IMR-90 (cell line): ENCODE data around the gene DBH. TPM values are rescaled to one million over a fixed set of nuclear protein-coding genes. Genes with fewer than 3 reads are reported as not detected.

ENCODE experiments used
- ATAC-seq: fragments of 200-7000 bp; cut with Tn5 transposase; 2 replicates; pipeline ENCODE4 v1.9.1; 2020; ENCODE audit warnings: low read depth, mild to moderate bottlenecking, moderate library complexity
- BruUV-seq: library from RNA; stranded (reverse); fragments of 400-500 nt; replicated peaks from 2 replicates; lab custom pipeline; 2021; lab: Mats Ljungman, UMichigan
- CTCF ChIA-PET: fragments of 300-600 bp; formaldehyde crosslinking; extraction: SDS; loops from one replicate; lab custom pipeline; 2021; ENCODE audit warnings: antibody characterized with exemption; lab: Yijun Ruan, JAX
- POLR2A ChIA-PET: fragments of 300-600 bp; sonication (Branson Sonifier 250); formaldehyde crosslinking; loops from one replicate; lab custom pipeline; 2022; ENCODE audit warnings: antibody characterized with exemption; ENCODE audit not compliant: unreplicated experiment; lab: Charles Lee
- DNase-seq: peaks from one replicate; pipeline ENCODE4 v3.0.0; 2013
- H2AFZ ChIP-seq: replicated peaks from 2 replicates; pipeline ENCODE3; 2013; ENCODE audit warnings: low read length, mild to moderate bottlenecking; ENCODE audit not compliant: poor library complexity
- H2AK5ac ChIP-seq: 2 replicates; pipeline ENCODE4 v1.6.1; 2013; ENCODE audit warnings: low read depth, low read length, inconsistent platforms
- H2AK9ac ChIP-seq: replicated peaks from 2 replicates; pipeline ENCODE3; 2013; ENCODE audit warnings: mild to moderate bottlenecking, low read depth, low read length, moderate library complexity; ENCODE audit not compliant: poor library complexity
- H2BK120ac ChIP-seq: 2 replicates; pipeline ENCODE4 v1.6.1; 2013; ENCODE audit warnings: low read depth, low read length, inconsistent platforms
- H2BK15ac ChIP-seq: 3 replicates; pipeline ENCODE4 v1.6.1; 2013; ENCODE audit warnings: low read depth, low read length, inconsistent platforms
- H2BK20ac ChIP-seq: 2 replicates; pipeline ENCODE4 v1.6.1; 2013; ENCODE audit warnings: low read depth, mild to moderate bottlenecking, inconsistent platforms, low read length, moderate library complexity
- H2BK5ac ChIP-seq: 2 replicates; pipeline ENCODE4 v1.6.1; 2013; ENCODE audit warnings: mild to moderate bottlenecking, low read depth, low read length, inconsistent platforms; ENCODE audit not compliant: poor library complexity, severe bottlenecking
- H3K14ac ChIP-seq: replicated peaks from 2 replicates; pipeline ENCODE4 v1.6.1; 2013; ENCODE audit warnings: low read depth, low read length, inconsistent platforms
- H3K18ac ChIP-seq: 2 replicates; pipeline ENCODE4 v1.6.1; 2013; ENCODE audit warnings: low read depth, low read length, control low read depth
- H3K23ac ChIP-seq: 2 replicates; pipeline ENCODE4 v1.6.1; 2013; ENCODE audit warnings: low read depth, low read length, inconsistent platforms
- H3K27ac ChIP-seq: 2 replicates; pipeline ENCODE4 v1.5.1; 2013; ENCODE audit warnings: mild to moderate bottlenecking, control low read depth, low read length; ENCODE audit not compliant: insufficient read depth
- H3K27me3 ChIP-seq: 2 replicates; pipeline ENCODE4 v1.6.1; 2013; ENCODE audit warnings: low read length; ENCODE audit not compliant: control insufficient read depth, insufficient read depth
- H3K36me3 ChIP-seq: 2 replicates; pipeline ENCODE4 v1.6.1; 2013; ENCODE audit warnings: low read length, mixed read lengths; ENCODE audit not compliant: control insufficient read depth, insufficient read depth
- H3K4ac ChIP-seq: 2 replicates; pipeline ENCODE4 v1.6.1; 2013; ENCODE audit warnings: low read depth, low read length, inconsistent platforms
- H3K4me1 ChIP-seq: 2 replicates; pipeline ENCODE4 v1.6.1; 2013; ENCODE audit warnings: low read length, mixed read lengths; ENCODE audit not compliant: control insufficient read depth, insufficient read depth
- H3K4me2 ChIP-seq: 2 replicates; pipeline ENCODE4 v1.6.1; 2013; ENCODE audit warnings: low read depth, mild to moderate bottlenecking, control low read depth, low read length, moderate library complexity
- H3K4me3 ChIP-seq: 2 replicates; pipeline ENCODE4 v1.5.1; 2013; ENCODE audit warnings: low read depth, mild to moderate bottlenecking, control low read depth, low read length, moderate library complexity; ENCODE audit not compliant: insufficient read depth
- H3K56ac ChIP-seq: 2 replicates; pipeline ENCODE4 v1.6.1; 2013; ENCODE audit warnings: low read length, inconsistent platforms; ENCODE audit not compliant: insufficient read depth; ENCODE audit errors: extremely low read depth
- H3K79me1 ChIP-seq, 2 experiments: 2 replicates each; pipeline ENCODE4 v1.6.1; 2013; ENCODE audit warnings: low read length in 2 of 2, inconsistent platforms in 1 of 2, low read depth in 1 of 2
- H3K9ac ChIP-seq: 2 replicates; pipeline ENCODE4 v1.6.1; 2013; ENCODE audit warnings: low read depth, low read length, control low read depth
- H3K9me1 ChIP-seq: 2 replicates; pipeline ENCODE4 v1.6.1; 2013; ENCODE audit warnings: low read length, inconsistent platforms; ENCODE audit not compliant: insufficient read depth
- H3K9me3 ChIP-seq: 2 replicates; pipeline ENCODE4 v1.6.1; 2013; ENCODE audit warnings: low read length; ENCODE audit not compliant: control insufficient read depth, insufficient read depth
- H4K20me1 ChIP-seq: 2 replicates; pipeline ENCODE4 v1.6.1; 2013; ENCODE audit warnings: low read length, inconsistent platforms; ENCODE audit not compliant: insufficient read depth
- H4K5ac ChIP-seq: 2 replicates; pipeline ENCODE4 v1.6.1; 2013; ENCODE audit warnings: mild to moderate bottlenecking, low read depth, low read length, control low read depth
- H4K8ac ChIP-seq, 2 experiments: 2 replicates each; pipeline ENCODE4 v1.6.1; 2013; ENCODE audit warnings: low read depth in 2 of 2, low read length in 2 of 2, control low read depth in 1 of 2, inconsistent platforms in 1 of 2
- H4K91ac ChIP-seq: 2 replicates; pipeline ENCODE4 v1.6.1; 2013; ENCODE audit warnings: low read depth, low read length, inconsistent platforms; ENCODE audit not compliant: insufficient read depth
- BHLHE40 ChIP-seq: fragments of 150-350 bp; IDR thresholded peaks from 2 replicates; pipeline ENCODE4 v1.6.1; 2016; ENCODE audit warnings: mild to moderate bottlenecking, low read depth, low read length
- CHD1 ChIP-seq: IDR thresholded peaks from 2 replicates; pipeline ENCODE4 v1.6.1; 2012; ENCODE audit warnings: low read depth, low read length, improper control_type of control experiment
- MAFK ChIP-seq: IDR thresholded peaks from 2 replicates; pipeline ENCODE4 v1.6.1; 2012; ENCODE audit warnings: low read depth, low read length, improper control_type of control experiment
- MAZ ChIP-seq: IDR thresholded peaks from 2 replicates; pipeline ENCODE4 v1.6.1; 2012; ENCODE audit warnings: low read depth, mild to moderate bottlenecking, low read length, improper control_type of control experiment, moderate library complexity, borderline replicate concordance
- MXI1 ChIP-seq: IDR thresholded peaks from 2 replicates; pipeline ENCODE4 v1.6.1; 2012; ENCODE audit warnings: low read depth, mild to moderate bottlenecking, low read length, moderate library complexity, borderline replicate concordance
- POLR2A ChIP-seq: IDR thresholded peaks from 2 replicates; pipeline ENCODE4 v1.6.1; 2012; ENCODE audit warnings: mild to moderate bottlenecking, low read depth, low read length
- RFX5 ChIP-seq: IDR thresholded peaks from 2 replicates; pipeline ENCODE4 v1.8.0; 2012; ENCODE audit warnings: low read depth, mild to moderate bottlenecking, low read length, moderate library complexity
- SMC3 ChIP-seq: fragments of 150-350 bp; IDR thresholded peaks from 2 replicates; pipeline ENCODE4 v1.6.1; 2016; ENCODE audit warnings: low read depth, mild to moderate bottlenecking, antibody characterized with exemption, low read length, moderate library complexity
- WGBS, 2 experiments: methylation state at CpG; one replicate each; pipeline versions ENCODE4 v1.1.5 to v1.1.7; 2013; ENCODE audit warnings: missing lambda C conversion rate in 2 of 2; ENCODE audit not compliant: insufficient read length in 1 of 2; ENCODE audit errors: extremely low coverage in 2 of 2; 5-methylcytosine and 5-hydroxymethylcytosine counted together
- dilution Hi-C: fragments of 300-500 bp; cut with HindIII; formaldehyde crosslinking; loops from one replicate; pipeline ENCODE4 v1.14.3; 2018; ENCODE audit warnings: low sequenced_read_pairs; ENCODE audit not compliant: unreplicated experiment
- in situ Hi-C: fragments of 300-500 bp; cut with MboI; formaldehyde crosslinking; loops from 3 replicates; pipeline ENCODE4 v1.14.3; 2019; ENCODE audit warnings: low sequenced_read_pairs, inconsistent platforms, mixed read lengths
- intact Hi-C: fragments of 100-400 bp; cut with micrococcal nuclease; formaldehyde crosslinking; loops from 2 replicates; pipeline ENCODE4 v1.10.0; 2022
- polyA plus RNA-seq, 3 experiments: library from polyadenylated mRNA; depleted of rRNA; stranded (reverse); fragments of >200 nt; gene quantifications; 2 replicates each; pipeline ENCODE4 v1.2.3, GENCODE V29; 2012; ENCODE audit warnings: low replicate concordance in 1 of 3
- total RNA-seq: library from RNA; depleted of rRNA; stranded (reverse); fragments of >200 nt; gene quantifications from 2 replicates; pipeline ENCODE4 v1.2.3, GENCODE V29; 2012
- TF ChIP-seq, protein P1 (sequence below): conservative IDR thresholded peaks from 2 replicates; pipeline ENCODE4 v1.5.1; 2012; ENCODE audit warnings: mild to moderate bottlenecking, low read depth, low read length, improper control_type of control experiment
- TF ChIP-seq, protein P2 (sequence below): fragments of 150-350 bp; IDR thresholded peaks from 2 replicates; pipeline ENCODE4 v1.6.1; 2017; ENCODE audit warnings: mild to moderate bottlenecking, antibody characterized with exemption, low read length, low read depth

The DBH gene
- total and polyA plus RNA-seq, 2 of the 4 experiments (the other 2 are of a cell fraction): not detected

DNA sequence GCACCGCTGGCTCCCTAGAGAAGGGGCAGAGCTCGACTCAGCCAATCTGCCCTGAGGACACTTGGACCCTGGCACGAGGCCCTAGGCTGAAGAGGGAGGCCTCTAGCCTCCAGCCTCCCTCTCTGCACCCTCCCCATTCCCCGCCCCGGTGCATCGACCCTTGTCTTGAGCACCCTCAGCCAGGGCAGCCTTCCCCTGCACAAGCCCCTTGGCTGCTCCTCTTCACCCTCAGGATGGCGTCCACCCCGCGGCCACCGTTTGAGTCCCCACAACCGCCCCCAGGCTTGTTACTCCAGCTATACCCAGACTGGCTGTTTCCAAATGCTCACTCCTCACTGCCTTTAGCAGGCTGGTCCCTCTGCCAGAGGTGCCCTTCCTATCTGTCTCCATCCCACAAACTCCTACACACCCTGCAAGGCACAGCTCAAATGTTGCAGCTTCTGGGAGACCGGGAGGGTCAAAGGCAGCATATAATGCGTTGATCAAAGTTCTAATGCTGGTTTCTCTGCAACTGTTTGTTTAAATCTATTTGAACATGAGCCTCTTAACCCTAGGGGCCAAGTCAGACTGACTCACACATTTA, 20.5 kb upstream of the DBH start:
- ATAC-seq: no peak
- Histone ChIP-seq H4K20me1 (no peaks in the 10 kb centered on the region), H2AK9ac (no peak overlapping the region), H3K9me1 (no peaks in the 10 kb centered on the region), H2BK20ac (no peak overlapping the region), H3K4me2 (no peak overlapping the region), H3K4me1 (no peaks in the 10 kb centered on the region), H3K4ac (no peak overlapping the region), H2AFZ (no peak overlapping the region), H3K79me1 (no peaks in the 10 kb centered on the region), H4K5ac (no peak overlapping the region), H3K4me3 (no peak overlapping the region), H2BK120ac (no peak overlapping the region), H3K23ac (no peak overlapping the region), H3K9me3 (no peaks in the 10 kb centered on the region), H3K27ac (no peak overlapping the region), H3K14ac (no peak overlapping the region), H3K27me3 (peaks cover 53% of the 10 kb centered on the region), H2BK5ac (no peak overlapping the region), H4K8ac (no peak overlapping the region), H3K9ac (no peak overlapping the region), H2BK15ac (no peak overlapping the region), H2AK5ac (no peak overlapping the region), H3K36me3 (no peaks in the 10 kb centered on the region), H4K91ac (no peak overlapping the region), H3K56ac (no peak overlapping the region), H3K18ac (no peak overlapping the region)
- TF ChIP-seq BHLHE40 (no peak), SMC3 (no peak), MAFK (no peak), RFX5 (no peak), MXI1 (no peak), MAZ (no peak), CHD1 (no peak), POLR2A (no peak)
- TF ChIP-seq, protein P1, sequence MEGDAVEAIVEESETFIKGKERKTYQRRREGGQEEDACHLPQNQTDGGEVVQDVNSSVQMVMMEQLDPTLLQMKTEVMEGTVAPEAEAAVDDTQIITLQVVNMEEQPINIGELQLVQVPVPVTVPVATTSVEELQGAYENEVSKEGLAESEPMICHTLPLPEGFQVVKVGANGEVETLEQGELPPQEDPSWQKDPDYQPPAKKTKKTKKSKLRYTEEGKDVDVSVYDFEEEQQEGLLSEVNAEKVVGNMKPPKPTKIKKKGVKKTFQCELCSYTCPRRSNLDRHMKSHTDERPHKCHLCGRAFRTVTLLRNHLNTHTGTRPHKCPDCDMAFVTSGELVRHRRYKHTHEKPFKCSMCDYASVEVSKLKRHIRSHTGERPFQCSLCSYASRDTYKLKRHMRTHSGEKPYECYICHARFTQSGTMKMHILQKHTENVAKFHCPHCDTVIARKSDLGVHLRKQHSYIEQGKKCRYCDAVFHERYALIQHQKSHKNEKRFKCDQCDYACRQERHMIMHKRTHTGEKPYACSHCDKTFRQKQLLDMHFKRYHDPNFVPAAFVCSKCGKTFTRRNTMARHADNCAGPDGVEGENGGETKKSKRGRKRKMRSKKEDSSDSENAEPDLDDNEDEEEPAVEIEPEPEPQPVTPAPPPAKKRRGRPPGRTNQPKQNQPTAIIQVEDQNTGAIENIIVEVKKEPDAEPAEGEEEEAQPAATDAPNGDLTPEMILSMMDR: no peak
- TF ChIP-seq, protein P2, sequence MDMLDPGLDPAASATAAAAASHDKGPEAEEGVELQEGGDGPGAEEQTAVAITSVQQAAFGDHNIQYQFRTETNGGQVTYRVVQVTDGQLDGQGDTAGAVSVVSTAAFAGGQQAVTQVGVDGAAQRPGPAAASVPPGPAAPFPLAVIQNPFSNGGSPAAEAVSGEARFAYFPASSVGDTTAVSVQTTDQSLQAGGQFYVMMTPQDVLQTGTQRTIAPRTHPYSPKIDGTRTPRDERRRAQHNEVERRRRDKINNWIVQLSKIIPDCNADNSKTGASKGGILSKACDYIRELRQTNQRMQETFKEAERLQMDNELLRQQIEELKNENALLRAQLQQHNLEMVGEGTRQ: no peak
- dilution Hi-C loops (no loop called here), in situ Hi-C loops (no loop called here), intact Hi-C loops (no loop called here)
- no peak for DNase-seq
- POLR2A ChIA-PET: no interaction called here
- 54% methylated on average over 7 of the region's 13 CpGs; no CpG with 5 or more reads in 1 of the 2 experiments for WGBS, 2 experiments
- no TSS peak for BruUV-seq
- CTCF ChIA-PET: no interaction called here
